ENCODE measurements around the gene SHKBP1. TPM values are rescaled to one million over a fixed set of nuclear protein-coding genes. Genes with fewer than 3 reads are reported as not detected.

SHKBP1 gene
- total RNA-seq, 1 donor = 16.3 TPM

GRCh38 chr19:40597329-40597838, 20.7 kb downstream of the SHKBP1 start:
- Histone ChIP-seq H3K4me2 (ENCODE audit: insufficient read depth, low read length) (peak overlapping the region; percentile 82), H4K20me1 (ENCODE audit: insufficient read depth, low read length) (peaks cover 6% of the 10 kb centered on the region), H3K27me3 (ENCODE audit: insufficient read depth, low read length) (peaks cover 25% of the 10 kb centered on the region), H3K4me3 (ENCODE audit: insufficient read depth, low read length) (peak overlapping the region; percentile 61), H3K4me1 (ENCODE audit: insufficient read depth, low read length) (peaks cover 32% of the 10 kb centered on the region), H3K36me3 (ENCODE audit: insufficient read depth, low read length) (no peaks in the 10 kb centered on the region), H2AFZ (ENCODE audit: low read length) (no peak overlapping the region), H3K79me2 (ENCODE audit: insufficient read depth, low read length) (no peaks in the 10 kb centered on the region), H3K9me3 (ENCODE audit: low read depth, low read length) (no peaks in the 10 kb centered on the region), H3K27ac (ENCODE audit: low read depth, low read length) (no peak overlapping the region)
- no peak for TF ChIP-seq CTCF (IDR thresholded peaks at IDR 0.05; ENCODE audit: extremely low read depth, low read depth, low read length)
- DNase-seq (ENCODE audit: insufficient read length, low spot score, missing footprints) = peak; percentile 62

GRCh38 chr19:40598121-40598917, 21.6 kb downstream of the SHKBP1 start:
- peak; percentile 98 for TF ChIP-seq CTCF (IDR thresholded peaks at IDR 0.05; ENCODE audit: extremely low read depth, low read depth, low read length)
- no peaks in the 10 kb centered on the region for H3K36me3 ChIP-seq (ENCODE audit: insufficient read depth, low read length)
- H3K4me3 ChIP-seq (ENCODE audit: insufficient read depth, low read length) = peak overlapping the region; percentile 65
- peak overlapping the region; percentile 80 for H2AFZ ChIP-seq (ENCODE audit: low read length)
- peaks cover 25% of the 10 kb centered on the region for H3K27me3 ChIP-seq (ENCODE audit: insufficient read depth, low read length)
- H3K4me1 ChIP-seq (ENCODE audit: insufficient read depth, low read length) = peaks cover 38% of the 10 kb centered on the region
- DNase-seq (ENCODE audit: insufficient read length, low spot score, missing footprints) = peak; percentile 99
- H3K79me2 ChIP-seq (ENCODE audit: insufficient read depth, low read length) = no peaks in the 10 kb centered on the region
- peak overlapping the region; percentile 33 for H3K27ac ChIP-seq (ENCODE audit: low read depth, low read length)
- H3K9me3 ChIP-seq (ENCODE audit: low read depth, low read length) = no peaks in the 10 kb centered on the region
- peaks cover 6% of the 10 kb centered on the region for H4K20me1 ChIP-seq (ENCODE audit: insufficient read depth, low read length)
- peak overlapping the region; percentile 82 for H3K4me2 ChIP-seq (ENCODE audit: insufficient read depth, low read length)

GRCh38 chr19:40598918-40599307, 22.2 kb downstream of the SHKBP1 start:
- Histone ChIP-seq H3K4me1 (ENCODE audit: insufficient read depth, low read length) (peaks cover 41% of the 10 kb centered on the region), H3K36me3 (ENCODE audit: insufficient read depth, low read length) (no peaks in the 10 kb centered on the region), H3K79me2 (ENCODE audit: insufficient read depth, low read length) (no peaks in the 10 kb centered on the region), H3K9me3 (ENCODE audit: low read depth, low read length) (no peaks in the 10 kb centered on the region), H3K27me3 (ENCODE audit: insufficient read depth, low read length) (peaks cover 25% of the 10 kb centered on the region), H3K4me3 (ENCODE audit: insufficient read depth, low read length) (no peak overlapping the region), H2AFZ (ENCODE audit: low read length) (no peak overlapping the region), H3K27ac (ENCODE audit: low read depth, low read length) (no peak overlapping the region), H3K4me2 (ENCODE audit: insufficient read depth, low read length) (no peak overlapping the region), H4K20me1 (ENCODE audit: insufficient read depth, low read length) (peaks cover 6% of the 10 kb centered on the region)
- TF ChIP-seq CTCF (IDR thresholded peaks at IDR 0.05; ENCODE audit: extremely low read depth, low read depth, low read length) = no peak
- DNase-seq (ENCODE audit: insufficient read length, low spot score, missing footprints) = peak; percentile 36

- Histone ChIP-seq H2AFZ (ENCODE audit: low read length) (no peak overlapping the region), H3K9me3 (ENCODE audit: low read depth, low read length) (no peaks in the 10 kb centered on the region), H3K4me3 (ENCODE audit: insufficient read depth, low read length) (no peak overlapping the region)
Measured at GRCh38 chr19:40599331-40599901, 22.7 kb downstream of the SHKBP1 start.

More at GRCh38 chr19:40599331-40599901, 22.7 kb downstream of the SHKBP1 start:
- H3K27ac ChIP-seq (ENCODE audit: low read depth, low read length) = no peak overlapping the region
- H3K36me3 ChIP-seq (ENCODE audit: insufficient read depth, low read length) = no peaks in the 10 kb centered on the region
- no peak overlapping the region for H3K4me2 ChIP-seq (ENCODE audit: insufficient read depth, low read length)
- no peak for TF ChIP-seq CTCF (IDR thresholded peaks at IDR 0.05; ENCODE audit: extremely low read depth, low read depth, low read length)
- peak; percentile 87 for DNase-seq (ENCODE audit: insufficient read length, low spot score, missing footprints)
- H3K27me3 ChIP-seq (ENCODE audit: insufficient read depth, low read length) = peaks cover 25% of the 10 kb centered on the region
- H4K20me1 ChIP-seq (ENCODE audit: insufficient read depth, low read length) = peaks cover 6% of the 10 kb centered on the region
- H3K4me1 ChIP-seq (ENCODE audit: insufficient read depth, low read length) = peaks cover 41% of the 10 kb centered on the region
- no peaks in the 10 kb centered on the region for H3K79me2 ChIP-seq (ENCODE audit: insufficient read depth, low read length)
